GM12878 (cell line): Measurements from ENCODE around the gene SULT6B1. TPM values are rescaled to one million over a fixed set of nuclear protein-coding genes. Genes with fewer than 3 reads are reported as not detected.

Experiments used
- ATAC-seq: fragments of 200-7000 bp; cut with Tn5 transposase; 3 replicates; pipeline ENCODE4 v1.9.1; 2020; ENCODE audit warnings: mild to moderate bottlenecking, moderate library complexity
- BruUV-seq: library from RNA; stranded (reverse); fragments of 400-500 nt; replicated peaks from 2 replicates; lab custom pipeline; 2021; lab: Mats Ljungman, UMichigan
- CTCF ChIA-PET: fragments of 300-600 bp; sonication (Branson Sonifier 250); formaldehyde crosslinking; extraction: SDS; loops from one replicate; lab custom pipeline; 2021; ENCODE audit warnings: inconsistent platforms; lab: Yijun Ruan, JAX
- POLR2A ChIA-PET: fragments of 350-600 bp; formaldehyde crosslinking; extraction: SDS; loops from one replicate; lab custom pipeline; 2021; ENCODE audit warnings: inconsistent platforms; lab: Charles Lee
- RAD21 ChIA-PET: fragments of 300-600 bp; sonication (Branson Sonifier 250); formaldehyde crosslinking; loops from one replicate; lab custom pipeline; 2023; ENCODE audit warnings: antibody characterized with exemption; ENCODE audit not compliant: unreplicated experiment; lab: Charles Lee
- SMC1A ChIA-PET: fragments of 300-600 bp; sonication (Branson Sonifier 250); formaldehyde crosslinking; loops from one replicate; lab custom pipeline; 2023; ENCODE audit not compliant: unreplicated experiment, uncharacterized antibody; lab: Charles Lee
- DNase-seq: peaks from one replicate; pipeline ENCODE4 v3.0.0-alpha.2; 2011; ENCODE audit warnings: low read depth, low spot score
- FAIRE-seq: peaks from 3 replicates; lab custom pipeline; 2011; peaks lifted over from hg19 to GRCh38; lab: Jason Lieb, UNC
- H2AFZ ChIP-seq: 2 replicates; pipeline ENCODE4 v1.6.0; 2011; ENCODE audit warnings: low read depth, low read length, control low read depth; ENCODE audit not compliant: control insufficient read depth
- H3K27ac ChIP-seq: 2 replicates; pipeline ENCODE4 v1.5.1; 2011; ENCODE audit warnings: control low read depth; ENCODE audit not compliant: control insufficient read depth, insufficient read depth
- H3K27me3 ChIP-seq, 2 experiments: replicated peaks in 1 of 2; 2 replicates each; pipeline versions ENCODE4 v1.6.0 to v1.6.1; 2011; ENCODE audit warnings: low read length in 1 of 2; ENCODE audit not compliant: control insufficient read depth in 2 of 2, insufficient read depth in 2 of 2
- H3K36me3 ChIP-seq, 2 experiments: 2 replicates each; pipeline ENCODE4 v1.5.1; 2011; ENCODE audit warnings: low read length in 1 of 2; ENCODE audit not compliant: control insufficient read depth in 2 of 2, insufficient read depth in 2 of 2
- H3K4me1 ChIP-seq: 2 replicates; pipeline ENCODE4 v1.6.1; 2011; ENCODE audit warnings: mild to moderate bottlenecking, low read length, moderate library complexity, mixed read lengths; ENCODE audit not compliant: control insufficient read depth, insufficient read depth
- H3K4me2 ChIP-seq: 2 replicates; pipeline ENCODE4 v1.6.0; 2011; ENCODE audit warnings: control low read depth; ENCODE audit not compliant: control insufficient read depth, insufficient read depth
- H3K4me3 ChIP-seq: fragments of 200-600 bp; sonication (generic); 2 replicates; pipeline ENCODE4 v1.5.1; 2016
- H3K79me2 ChIP-seq: 2 replicates; pipeline ENCODE4 v1.6.0; 2011; ENCODE audit warnings: low read length; ENCODE audit not compliant: control insufficient read depth, insufficient read depth
- H3K9ac ChIP-seq: 2 replicates; pipeline ENCODE4 v1.8.0; 2011; ENCODE audit warnings: low read length, control low read depth, mixed read lengths; ENCODE audit not compliant: control insufficient read depth, insufficient read depth
- H3K9me3 ChIP-seq: replicated peaks from 3 replicates; pipeline ENCODE4 v1.5.1; 2011; ENCODE audit warnings: mild to moderate bottlenecking, low read length; ENCODE audit not compliant: control insufficient read depth, insufficient read depth
- H4K20me1 ChIP-seq: 2 replicates; pipeline ENCODE4 v1.6.0; 2011; ENCODE audit not compliant: control insufficient read depth, insufficient read depth
- DPF2 ChIP-seq: fragments of 450-650 bp; IDR thresholded peaks from 2 replicates; pipeline ENCODE4 v1.6.1; 2017; ENCODE audit warnings: mild to moderate bottlenecking
- EP300 ChIP-seq, 2 experiments: fragments of 150-350 bp in 1 of 2; IDR thresholded peaks; 2 replicates each; pipeline ENCODE4 v1.6.1; 2011 to 2012; ENCODE audit warnings: low read depth in 2 of 2, low read length in 2 of 2, borderline replicate concordance in 1 of 2, improper control_type of control experiment in 1 of 2, inconsistent platforms in 1 of 2; ENCODE audit not compliant: control insufficient read depth in 1 of 2
- EZH2 ChIP-seq: IDR thresholded peaks from 2 replicates; pipeline ENCODE4 v1.6.1; 2012; ENCODE audit warnings: low read depth, mild to moderate bottlenecking, control low read depth, inconsistent platforms, low read length, borderline replicate concordance; ENCODE audit not compliant: control insufficient read depth
- IRF5 ChIP-seq: fragments of 450-650 bp; IDR thresholded peaks from 2 replicates; pipeline ENCODE4 v1.6.1; 2017; ENCODE audit warnings: borderline replicate concordance
- NFXL1 ChIP-seq: fragments of 450-650 bp; IDR thresholded peaks from 2 replicates; pipeline ENCODE4 v1.6.1; 2017; ENCODE audit warnings: antibody characterized with exemption, mild to moderate bottlenecking, borderline replicate concordance
- NRF1 ChIP-seq: conservative IDR thresholded peaks from 2 replicates; pipeline ENCODE4 v1.6.1; 2011; ENCODE audit warnings: mild to moderate bottlenecking, low read depth, low read length, improper control_type of control experiment
- PKNOX1 ChIP-seq: fragments of 450-650 bp; IDR thresholded peaks from 2 replicates; pipeline ENCODE4 v1.6.1; 2016; ENCODE audit warnings: mild to moderate bottlenecking
- PML ChIP-seq: IDR thresholded peaks from 2 replicates; pipeline ENCODE4 v1.6.1; 2012; ENCODE audit warnings: low read length, inconsistent platforms
- RBBP5 ChIP-seq: fragments of 200-600 bp; sonication (generic); conservative IDR thresholded peaks from 2 replicates; pipeline ENCODE4 v1.6.1; 2016
- SMC3 ChIP-seq: IDR thresholded peaks from 2 replicates; pipeline ENCODE4 v1.6.1; 2011; ENCODE audit warnings: low read length, improper control_type of control experiment, borderline replicate concordance
- SPI1 ChIP-seq: IDR thresholded peaks from 2 replicates; pipeline ENCODE4 v1.6.1; 2011; ENCODE audit warnings: low read depth, mild to moderate bottlenecking, low read length, moderate library complexity, borderline replicate concordance; ENCODE audit not compliant: insufficient read depth
- TAF1 ChIP-seq: IDR thresholded peaks from 2 replicates; pipeline ENCODE4 v1.6.1; 2011; ENCODE audit warnings: mild to moderate bottlenecking, low read depth, low read length, borderline replicate concordance
- ZSCAN29 ChIP-seq: fragments of 450-650 bp; IDR thresholded peaks from 2 replicates; pipeline ENCODE4 v1.6.1; 2017; ENCODE audit warnings: mild to moderate bottlenecking, moderate library complexity
- WGBS: methylation state at CpG from one replicate; pipeline ENCODE4 v1.1.6; 2016; ENCODE audit warnings: low lambda C conversion rate; ENCODE audit not compliant: insufficient replicate concordance, insufficient coverage; ENCODE audit errors: missing lambda C conversion rate; 5-methylcytosine and 5-hydroxymethylcytosine counted together
- in situ Hi-C: fragments of 300-500 bp; cut with MboI; formaldehyde crosslinking; loops from 9 replicates; pipeline ENCODE4 v1.14.3; 2018; ENCODE audit warnings: mixed read lengths
- intact Hi-C: fragments of 100-400 bp; cut with micrococcal nuclease; formaldehyde crosslinking; loops from one replicate; pipeline ENCODE4 v1.14.2; 2022; ENCODE audit not compliant: unreplicated experiment
- polyA plus RNA-seq, 11 experiments: library from polyadenylated mRNA; depleted of rRNA in 4 of 11; unstranded in 6 of 11; stranded (reverse) in 5 of 11; fragments of >200 nt; fragmentation: Nextera tagmentation in 4 of 11; fragmentation: Illumina TruSeq in 1 of 11; extraction: Ambion mirVana in 4 of 11; extraction: Trizol in 1 of 11; gene quantifications; 1 replicate in 1 of 11; 2 replicates in 10 of 11; pipeline versions ENCODE4 v1.2.1 to v1.2.3, GENCODE V29; 2011 to 2016; ENCODE audit warnings: inconsistent platforms in 2 of 11, missing spikeins in 2 of 11, low read depth in 1 of 11
- total RNA-seq, 4 experiments: library from RNA; depleted of rRNA in 3 of 4; stranded (reverse); fragments of >200 nt in 3 of 4; fragmentation: Illumina TruSeq in 1 of 4; extraction: Trizol in 1 of 4; gene quantifications; 2 replicates each; pipeline versions ENCODE4 v1.2.1 to v1.2.3, GENCODE V29; 2013 to 2021
- TF ChIP-seq, protein P1 (sequence below): fragments of 450-650 bp; IDR thresholded peaks from 2 replicates; pipeline ENCODE4 v1.6.1; 2014; ENCODE audit warnings: mild to moderate bottlenecking
- TF ChIP-seq, protein P2 (sequence below): IDR thresholded peaks from 2 replicates; pipeline ENCODE4 v1.6.1; 2011; ENCODE audit warnings: borderline replicate concordance, low read depth, mild to moderate bottlenecking, moderate library complexity, mixed read lengths, low read length; ENCODE audit not compliant: insufficient read depth; ENCODE audit errors: extremely low read length
- TF ChIP-seq, protein P3 (sequence below): fragments of 450-650 bp; IDR thresholded peaks from 2 replicates; pipeline ENCODE4 v1.6.1; 2017; ENCODE audit warnings: mild to moderate bottlenecking, moderate library complexity

The SULT6B1 gene
- total and polyA plus RNA-seq, 10 of the 15 experiments (the other 5 are each of a cell fraction or from before 2014, with no cell fraction given) = not detected

GRCh38 chr2:37119157-37119556, 69.3 kb downstream of the SULT6B1 start:
- Histone ChIP-seq H3K4me1 (no peaks in the 10 kb centered on the region), H4K20me1 (no peaks in the 10 kb centered on the region), H3K9me3 (no peaks in the 10 kb centered on the region), H3K4me3 (no peak overlapping the region), H3K27ac (no peak overlapping the region), H3K79me2 (no peaks in the 10 kb centered on the region), H3K4me2 (no peak overlapping the region), H3K9ac (no peak overlapping the region), H2AFZ (no peak overlapping the region), H3K27me3 (no peaks in the 10 kb centered on the region), H3K36me3 (peaks cover 12 to 40% of the 10 kb centered on the region in 2 experiments)
- no peak for ATAC-seq
- intact Hi-C loops = no loop called here
- no TSS peak for BruUV-seq
- no peak for FAIRE-seq
- CTCF ChIA-PET = no interaction called here
- in situ Hi-C loops = no loop called here
- RAD21 ChIA-PET = no interaction called here
- POLR2A ChIA-PET = no interaction called here
- WGBS = 95% methylated on average over 5 of the region's 5 CpGs
- SMC1A ChIA-PET = interaction anchor here (0.5 kb wide), 1 partner anchor 11 kb away, joined by 3 read pairs; no protein-coding TSS in a partner anchor
- no peak for DNase-seq
- TF ChIP-seq PKNOX1 (no peak), PML (no peak), NRF1 (no peak), SMC3 (no peak), RBBP5 (no peak), ZSCAN29 (no peak), EZH2 (no peak), IRF5 (no peak), EP300 (IDR thresholded peaks at IDR 0.05; ENCODE audit: borderline replicate concordance in 1 of 2, control insufficient read depth in 1 of 2, low read depth in 2 of 2, low read length in 2 of 2) (no peak), DPF2 (no peak), SPI1 (no peak), NFXL1 (no peak), TAF1 (no peak)
- TF ChIP-seq, protein P1, sequence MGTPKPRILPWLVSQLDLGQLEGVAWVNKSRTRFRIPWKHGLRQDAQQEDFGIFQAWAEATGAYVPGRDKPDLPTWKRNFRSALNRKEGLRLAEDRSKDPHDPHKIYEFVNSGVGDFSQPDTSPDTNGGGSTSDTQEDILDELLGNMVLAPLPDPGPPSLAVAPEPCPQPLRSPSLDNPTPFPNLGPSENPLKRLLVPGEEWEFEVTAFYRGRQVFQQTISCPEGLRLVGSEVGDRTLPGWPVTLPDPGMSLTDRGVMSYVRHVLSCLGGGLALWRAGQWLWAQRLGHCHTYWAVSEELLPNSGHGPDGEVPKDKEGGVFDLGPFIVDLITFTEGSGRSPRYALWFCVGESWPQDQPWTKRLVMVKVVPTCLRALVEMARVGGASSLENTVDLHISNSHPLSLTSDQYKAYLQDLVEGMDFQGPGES = no peak
- TF ChIP-seq, protein P2, sequence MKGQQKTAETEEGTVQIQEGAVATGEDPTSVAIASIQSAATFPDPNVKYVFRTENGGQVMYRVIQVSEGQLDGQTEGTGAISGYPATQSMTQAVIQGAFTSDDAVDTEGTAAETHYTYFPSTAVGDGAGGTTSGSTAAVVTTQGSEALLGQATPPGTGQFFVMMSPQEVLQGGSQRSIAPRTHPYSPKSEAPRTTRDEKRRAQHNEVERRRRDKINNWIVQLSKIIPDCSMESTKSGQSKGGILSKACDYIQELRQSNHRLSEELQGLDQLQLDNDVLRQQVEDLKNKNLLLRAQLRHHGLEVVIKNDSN = no peak
- TF ChIP-seq, protein P3, sequence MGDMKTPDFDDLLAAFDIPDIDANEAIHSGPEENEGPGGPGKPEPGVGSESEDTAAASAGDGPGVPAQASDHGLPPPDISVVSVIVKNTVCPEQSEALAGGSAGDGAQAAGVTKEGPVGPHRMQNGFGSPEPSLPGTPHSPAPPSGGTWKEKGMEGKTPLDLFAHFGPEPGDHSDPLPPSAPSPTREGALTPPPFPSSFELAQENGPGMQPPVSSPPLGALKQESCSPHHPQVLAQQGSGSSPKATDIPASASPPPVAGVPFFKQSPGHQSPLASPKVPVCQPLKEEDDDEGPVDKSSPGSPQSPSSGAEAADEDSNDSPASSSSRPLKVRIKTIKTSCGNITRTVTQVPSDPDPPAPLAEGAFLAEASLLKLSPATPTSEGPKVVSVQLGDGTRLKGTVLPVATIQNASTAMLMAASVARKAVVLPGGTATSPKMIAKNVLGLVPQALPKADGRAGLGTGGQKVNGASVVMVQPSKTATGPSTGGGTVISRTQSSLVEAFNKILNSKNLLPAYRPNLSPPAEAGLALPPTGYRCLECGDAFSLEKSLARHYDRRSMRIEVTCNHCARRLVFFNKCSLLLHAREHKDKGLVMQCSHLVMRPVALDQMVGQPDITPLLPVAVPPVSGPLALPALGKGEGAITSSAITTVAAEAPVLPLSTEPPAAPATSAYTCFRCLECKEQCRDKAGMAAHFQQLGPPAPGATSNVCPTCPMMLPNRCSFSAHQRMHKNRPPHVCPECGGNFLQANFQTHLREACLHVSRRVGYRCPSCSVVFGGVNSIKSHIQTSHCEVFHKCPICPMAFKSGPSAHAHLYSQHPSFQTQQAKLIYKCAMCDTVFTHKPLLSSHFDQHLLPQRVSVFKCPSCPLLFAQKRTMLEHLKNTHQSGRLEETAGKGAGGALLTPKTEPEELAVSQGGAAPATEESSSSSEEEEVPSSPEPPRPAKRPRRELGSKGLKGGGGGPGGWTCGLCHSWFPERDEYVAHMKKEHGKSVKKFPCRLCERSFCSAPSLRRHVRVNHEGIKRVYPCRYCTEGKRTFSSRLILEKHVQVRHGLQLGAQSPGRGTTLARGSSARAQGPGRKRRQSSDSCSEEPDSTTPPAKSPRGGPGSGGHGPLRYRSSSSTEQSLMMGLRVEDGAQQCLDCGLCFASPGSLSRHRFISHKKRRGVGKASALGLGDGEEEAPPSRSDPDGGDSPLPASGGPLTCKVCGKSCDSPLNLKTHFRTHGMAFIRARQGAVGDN = no peak
